ENCODE results near the gene SLC25A20.
A peak's percentile ranks its signal among the peaks of the same experiment; 100 is the strongest.

The SLC25A20 gene, protein sequence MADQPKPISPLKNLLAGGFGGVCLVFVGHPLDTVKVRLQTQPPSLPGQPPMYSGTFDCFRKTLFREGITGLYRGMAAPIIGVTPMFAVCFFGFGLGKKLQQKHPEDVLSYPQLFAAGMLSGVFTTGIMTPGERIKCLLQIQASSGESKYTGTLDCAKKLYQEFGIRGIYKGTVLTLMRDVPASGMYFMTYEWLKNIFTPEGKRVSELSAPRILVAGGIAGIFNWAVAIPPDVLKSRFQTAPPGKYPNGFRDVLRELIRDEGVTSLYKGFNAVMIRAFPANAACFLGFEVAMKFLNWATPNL

DNA sequence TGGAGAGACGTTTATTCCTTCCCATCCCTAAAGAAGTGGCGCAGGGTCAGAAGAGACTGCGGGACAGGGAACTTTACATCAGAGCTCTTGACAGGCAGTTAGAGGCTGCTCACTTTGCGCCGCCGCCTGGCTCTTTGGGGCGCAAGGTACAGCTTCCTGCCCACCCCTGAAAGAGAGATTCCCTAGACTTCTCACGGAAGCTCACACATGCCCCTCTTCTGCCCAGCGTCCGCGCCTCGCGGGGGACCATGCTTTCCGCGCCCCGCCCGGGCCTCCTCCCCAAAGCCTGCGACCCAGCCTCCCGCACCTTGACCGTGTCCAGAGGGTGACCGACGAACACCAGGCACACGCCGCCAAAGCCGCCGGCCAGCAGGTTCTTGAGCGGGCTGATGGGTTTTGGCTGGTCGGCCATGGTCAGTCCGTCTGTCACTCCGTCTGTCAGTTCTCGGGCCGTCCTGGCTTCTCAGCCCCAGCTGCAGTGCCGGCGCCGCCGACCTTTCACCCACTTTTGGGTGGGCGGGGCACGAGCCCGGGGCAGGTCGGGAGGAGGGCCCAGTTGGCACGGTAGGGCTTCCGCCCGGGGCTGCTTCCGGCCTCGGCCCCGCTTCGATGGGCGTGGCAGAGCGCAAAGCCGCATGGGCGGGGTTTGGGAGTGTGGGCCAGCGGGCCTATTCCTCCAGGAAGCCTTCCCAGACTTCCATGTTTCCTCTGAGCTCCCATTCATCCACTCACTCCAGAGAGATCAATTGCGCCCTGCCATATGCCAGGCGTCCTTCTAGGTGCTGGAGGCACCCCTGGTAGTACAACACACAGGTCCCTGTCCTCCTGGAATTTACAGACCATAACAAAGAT, at the start of gene SLC25A20:
Gene SLC25A20, minus strand, starts transcription at position 500 of the 852 bp plus-strand sequence. Its CDS starts 88 bp downstream, at position 412.
- peak within 1 kb of the TSS; percentile 69 for H3K4me3 ChIP-seq (ENCODE audit: low read depth, low read length)
- TF ChIP-seq, protein P1, sequence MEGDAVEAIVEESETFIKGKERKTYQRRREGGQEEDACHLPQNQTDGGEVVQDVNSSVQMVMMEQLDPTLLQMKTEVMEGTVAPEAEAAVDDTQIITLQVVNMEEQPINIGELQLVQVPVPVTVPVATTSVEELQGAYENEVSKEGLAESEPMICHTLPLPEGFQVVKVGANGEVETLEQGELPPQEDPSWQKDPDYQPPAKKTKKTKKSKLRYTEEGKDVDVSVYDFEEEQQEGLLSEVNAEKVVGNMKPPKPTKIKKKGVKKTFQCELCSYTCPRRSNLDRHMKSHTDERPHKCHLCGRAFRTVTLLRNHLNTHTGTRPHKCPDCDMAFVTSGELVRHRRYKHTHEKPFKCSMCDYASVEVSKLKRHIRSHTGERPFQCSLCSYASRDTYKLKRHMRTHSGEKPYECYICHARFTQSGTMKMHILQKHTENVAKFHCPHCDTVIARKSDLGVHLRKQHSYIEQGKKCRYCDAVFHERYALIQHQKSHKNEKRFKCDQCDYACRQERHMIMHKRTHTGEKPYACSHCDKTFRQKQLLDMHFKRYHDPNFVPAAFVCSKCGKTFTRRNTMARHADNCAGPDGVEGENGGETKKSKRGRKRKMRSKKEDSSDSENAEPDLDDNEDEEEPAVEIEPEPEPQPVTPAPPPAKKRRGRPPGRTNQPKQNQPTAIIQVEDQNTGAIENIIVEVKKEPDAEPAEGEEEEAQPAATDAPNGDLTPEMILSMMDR (IDR thresholded peaks at IDR 0.05; ENCODE audit: low read depth, low read length), result no peak
- in situ Hi-C loops (cut with HindIII; ENCODE audit: low sequenced_read_pairs), result no loop called here
- DNase-seq (ENCODE audit: low read depth, low spot score), result peak; percentile 81

DNA sequence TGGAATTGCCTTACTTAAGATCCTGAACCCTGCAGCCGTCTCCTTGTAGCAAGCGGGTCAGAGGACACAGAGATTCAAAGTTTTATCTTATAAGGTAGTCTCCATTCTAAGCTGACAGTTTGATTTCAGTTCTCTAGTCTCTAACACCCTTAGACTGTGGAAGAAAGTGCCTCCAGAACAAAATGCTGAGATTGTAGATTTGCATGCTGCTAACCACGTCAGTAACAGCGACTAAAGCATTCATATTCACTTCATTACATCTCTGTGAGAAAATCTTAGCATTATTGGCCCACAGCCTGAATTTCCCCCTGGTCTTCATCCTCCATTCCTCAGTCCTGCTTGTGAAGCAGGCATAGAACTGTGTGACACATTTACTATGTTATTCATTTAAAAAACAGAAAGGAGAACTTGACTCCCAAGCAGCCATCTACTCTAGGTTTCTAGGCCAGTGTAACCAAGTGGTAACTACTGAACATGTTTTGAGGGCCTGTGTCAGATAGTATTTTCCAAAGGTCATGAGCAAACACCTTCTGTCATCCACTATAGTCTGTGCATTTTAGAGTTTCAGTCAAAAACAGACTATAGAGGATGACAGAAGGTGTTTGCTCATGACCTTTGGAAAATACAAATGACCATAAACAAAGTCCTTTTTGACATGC, 47.3 kb upstream of the SLC25A20 start:
- TF ChIP-seq, protein P1 (IDR thresholded peaks at IDR 0.05; ENCODE audit: low read depth, low read length), result no peak
- DNase-seq (ENCODE audit: low read depth, low spot score), result no peak
- in situ Hi-C loops (cut with HindIII; ENCODE audit: low sequenced_read_pairs), result no loop called here
- H3K4me3 ChIP-seq (ENCODE audit: low read depth, low read length), result no peak overlapping the region

DNA sequence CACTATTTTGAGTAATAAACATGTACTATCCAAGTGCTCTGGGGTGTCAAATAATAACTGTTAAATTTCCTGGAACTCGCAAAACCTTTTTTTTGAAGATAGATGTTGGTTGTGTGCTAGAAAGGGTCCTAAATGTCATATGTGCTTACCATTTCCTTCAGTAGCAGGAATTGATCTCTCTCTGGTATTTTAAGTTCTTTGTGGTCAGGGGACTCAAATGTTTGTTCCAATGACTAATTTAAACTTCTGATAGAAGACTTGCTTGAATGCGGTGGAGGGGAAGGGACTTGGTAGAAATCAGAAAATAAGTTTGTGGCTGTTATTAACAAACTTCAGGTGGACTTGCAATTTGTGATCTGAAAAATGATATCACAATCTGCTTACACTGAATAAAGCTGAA, 46.8 kb upstream of the SLC25A20 start:
- in situ Hi-C loops (cut with HindIII; ENCODE audit: low sequenced_read_pairs), result no loop called here
- no peak for DNase-seq (ENCODE audit: low read depth, low spot score)
- no peak overlapping the region for H3K4me3 ChIP-seq (ENCODE audit: low read depth, low read length)
- TF ChIP-seq, protein P1 (IDR thresholded peaks at IDR 0.05; ENCODE audit: low read depth, low read length), result no peak

DNA sequence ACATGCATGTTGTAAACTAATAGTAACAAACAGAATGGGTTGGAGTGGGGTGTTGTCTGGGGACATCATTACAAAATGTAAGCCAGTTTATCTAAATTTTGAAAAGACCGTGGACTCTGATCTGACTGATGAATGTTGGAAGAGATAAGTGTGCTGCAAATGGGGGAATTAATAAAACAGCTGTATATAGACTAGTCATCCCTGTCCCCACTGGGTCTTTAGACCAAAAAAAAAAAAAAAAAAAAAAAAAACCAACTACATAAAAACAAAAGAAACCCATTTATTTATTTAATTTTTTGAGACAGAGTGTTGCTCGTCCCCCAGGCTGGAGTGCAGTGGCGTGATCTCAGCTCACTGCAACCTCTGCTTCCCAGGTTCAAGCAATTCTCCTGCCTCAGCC, 40.0 kb upstream of the SLC25A20 start:
- in situ Hi-C loops (cut with HindIII; ENCODE audit: low sequenced_read_pairs), result no loop called here
- TF ChIP-seq, protein P1 (IDR thresholded peaks at IDR 0.05; ENCODE audit: low read depth, low read length), result no peak
- H3K4me3 ChIP-seq (ENCODE audit: low read depth, low read length), result no peak overlapping the region
- no peak for DNase-seq (ENCODE audit: low read depth, low spot score)

DNA sequence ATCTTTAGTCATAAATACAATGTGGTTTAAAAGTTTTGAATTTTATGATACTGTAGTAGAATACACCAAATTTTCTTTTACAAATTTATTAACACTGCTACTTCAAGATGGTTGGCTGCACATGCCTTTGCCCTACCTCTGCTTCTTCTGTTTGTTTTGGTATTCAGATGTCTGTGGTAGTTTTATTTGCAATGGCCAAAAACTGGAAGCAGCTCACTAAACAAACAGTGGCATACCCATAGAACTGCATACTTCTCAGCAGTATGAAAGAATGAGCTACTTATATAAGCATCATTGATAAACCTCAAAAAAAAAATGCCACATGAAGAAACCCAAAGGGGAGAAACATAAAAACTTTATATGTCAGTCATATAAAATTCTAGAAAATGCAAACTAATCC, 39.5 kb upstream of the SLC25A20 start:
- H3K4me3 ChIP-seq (ENCODE audit: low read depth, low read length), result no peak overlapping the region
- TF ChIP-seq, protein P1 (IDR thresholded peaks at IDR 0.05; ENCODE audit: low read depth, low read length), result no peak
- in situ Hi-C loops (cut with HindIII; ENCODE audit: low sequenced_read_pairs), result no loop called here
- no peak for DNase-seq (ENCODE audit: low read depth, low spot score)

DNA sequence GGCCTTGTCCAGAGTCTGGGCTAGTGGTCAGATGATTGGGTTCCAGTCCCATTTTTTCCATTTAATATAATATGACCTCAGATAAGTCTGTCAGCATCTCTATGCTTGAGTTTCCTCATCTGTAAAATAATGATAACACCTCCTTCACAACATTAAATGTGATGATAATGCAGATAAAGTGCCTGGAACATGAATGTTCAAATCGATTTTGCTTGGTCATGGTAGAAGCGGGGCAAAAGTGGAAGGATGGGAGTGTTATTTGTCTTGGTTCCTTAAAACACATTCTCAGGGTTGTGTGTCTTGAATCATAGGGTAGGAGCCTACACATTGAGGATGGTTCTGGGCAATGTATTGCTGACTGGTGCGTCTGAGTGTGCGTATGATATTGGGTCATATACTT, 36.8 kb upstream of the SLC25A20 start:
- TF ChIP-seq, protein P1 (IDR thresholded peaks at IDR 0.05; ENCODE audit: low read depth, low read length), result no peak
- no peak overlapping the region for H3K4me3 ChIP-seq (ENCODE audit: low read depth, low read length)
- DNase-seq (ENCODE audit: low read depth, low spot score), result no peak
- in situ Hi-C loops (cut with HindIII; ENCODE audit: low sequenced_read_pairs), result no loop called here
